ENCODE results near the gene FAM184A. TPM values are rescaled to one million over a fixed set of nuclear protein-coding genes. Genes with fewer than 3 reads are reported as not detected.
A peak's percentile ranks its signal among the peaks of the same experiment; 100 is the strongest.

Gene FAM184A
- total and polyA plus RNA-seq, 9 of the 15 experiments (the other 6 are each of a cell fraction or from before 2014, with no cell fraction given) = 6.4 to 18.7 (median 13.1) TPM

DNA sequence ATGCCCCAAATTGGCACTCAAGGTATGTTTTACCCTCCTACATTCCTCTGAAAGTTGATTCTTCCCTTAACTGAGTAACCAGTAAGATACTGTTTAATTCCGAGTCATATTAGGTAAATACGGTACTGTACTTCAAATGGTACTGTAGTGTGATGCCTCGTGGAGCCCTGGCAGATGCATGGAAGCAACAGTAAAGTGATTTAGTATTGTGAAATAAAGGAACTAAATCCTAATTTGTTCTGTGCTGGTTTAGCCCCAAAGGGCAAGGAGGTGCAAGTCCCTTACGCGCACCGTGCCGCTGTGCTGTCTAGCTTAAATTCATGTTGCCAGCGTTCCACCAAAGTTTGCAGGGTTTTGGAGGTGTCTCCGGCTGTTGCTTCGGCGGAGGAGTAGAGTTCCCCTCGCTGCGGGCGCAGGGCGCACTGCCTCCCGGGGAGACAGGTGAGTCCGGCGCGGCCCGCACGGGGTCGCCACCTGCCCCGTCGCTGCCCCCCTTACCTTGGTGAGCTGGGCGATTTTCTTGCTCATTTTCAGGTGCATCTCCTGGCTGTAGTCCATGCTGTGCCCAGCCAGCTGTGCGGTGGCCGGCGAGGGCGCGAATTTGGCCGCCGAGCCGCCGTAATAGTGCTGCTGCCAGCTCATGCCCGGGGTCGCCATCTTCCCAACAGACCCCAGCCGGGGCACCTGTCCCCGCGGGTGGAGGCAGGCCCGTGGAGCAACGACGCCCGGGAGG lies 655 bp downstream of the FAM184A start (continued):
- TF ChIP-seq FOXP1 (CRISPR knock-in tag; IDR thresholded peaks at IDR 0.05) (no peak; the same call in 1 of the 2 replicates), ZNF311 (CRISPR knock-in tag; IDR thresholded peaks at IDR 0.05) (no peak), NFIX (CRISPR knock-in tag; IDR thresholded peaks at IDR 0.05; ENCODE audit: low read depth) (no peak), SMARCC2 (IDR thresholded peaks at IDR 0.05; ENCODE audit: low read depth) (0 out of 2 replicates have a peak, but pooled peaks have one; percentile 17), MECOM (CRISPR knock-in tag; IDR thresholded peaks at IDR 0.05) (no peak), PHF21A (IDR thresholded peaks at IDR 0.05; ENCODE audit: borderline replicate concordance, low read depth) (no peak), ZBTB7A (IDR thresholded peaks at IDR 0.05; ENCODE audit: borderline replicate concordance, control insufficient read depth, low read depth, low read length) (no peak), E2F3 (CRISPR knock-in tag; IDR thresholded peaks at IDR 0.05) (peak; percentile 18; the same call in 1 of the 2 replicates), ZNF589 (CRISPR knock-in tag; IDR thresholded peaks at IDR 0.05; ENCODE audit: low read depth) (no peak), NCOA1 (IDR thresholded peaks at IDR 0.05; ENCODE audit: low read depth) (no peak), RBBP5 (IDR thresholded peaks at IDR 0.05; ENCODE audit: borderline replicate concordance, insufficient read depth, low read length, poor library complexity, severe bottlenecking) (peak; percentile 55), CEBPG (CRISPR knock-in tag; IDR thresholded peaks at IDR 0.05) (peak; percentile 37; the same call in 1 of the 2 replicates), CEBPG (tag; conservative IDR thresholded peaks at IDR 0.05 in 1 of 2, IDR thresholded peaks at IDR 0.05 in 1 of 2) (peak; percentile 27 to 53; a peak in 1 of 4 replicates), SMARCA4 (IDR thresholded peaks at IDR 0.05) (peak; percentile 36; the same call in 1 of the 2 replicates)
- TF ChIP-seq, protein P1, sequence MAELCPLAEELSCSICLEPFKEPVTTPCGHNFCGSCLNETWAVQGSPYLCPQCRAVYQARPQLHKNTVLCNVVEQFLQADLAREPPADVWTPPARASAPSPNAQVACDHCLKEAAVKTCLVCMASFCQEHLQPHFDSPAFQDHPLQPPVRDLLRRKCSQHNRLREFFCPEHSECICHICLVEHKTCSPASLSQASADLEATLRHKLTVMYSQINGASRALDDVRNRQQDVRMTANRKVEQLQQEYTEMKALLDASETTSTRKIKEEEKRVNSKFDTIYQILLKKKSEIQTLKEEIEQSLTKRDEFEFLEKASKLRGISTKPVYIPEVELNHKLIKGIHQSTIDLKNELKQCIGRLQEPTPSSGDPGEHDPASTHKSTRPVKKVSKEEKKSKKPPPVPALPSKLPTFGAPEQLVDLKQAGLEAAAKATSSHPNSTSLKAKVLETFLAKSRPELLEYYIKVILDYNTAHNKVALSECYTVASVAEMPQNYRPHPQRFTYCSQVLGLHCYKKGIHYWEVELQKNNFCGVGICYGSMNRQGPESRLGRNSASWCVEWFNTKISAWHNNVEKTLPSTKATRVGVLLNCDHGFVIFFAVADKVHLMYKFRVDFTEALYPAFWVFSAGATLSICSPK (IDR thresholded peaks at IDR 0.05; ENCODE audit: borderline replicate concordance) = no peak
- TF ChIP-seq, protein P2, sequence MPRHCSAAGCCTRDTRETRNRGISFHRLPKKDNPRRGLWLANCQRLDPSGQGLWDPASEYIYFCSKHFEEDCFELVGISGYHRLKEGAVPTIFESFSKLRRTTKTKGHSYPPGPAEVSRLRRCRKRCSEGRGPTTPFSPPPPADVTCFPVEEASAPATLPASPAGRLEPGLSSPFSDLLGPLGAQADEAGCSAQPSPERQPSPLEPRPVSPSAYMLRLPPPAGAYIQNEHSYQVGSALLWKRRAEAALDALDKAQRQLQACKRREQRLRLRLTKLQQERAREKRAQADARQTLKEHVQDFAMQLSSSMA (CRISPR knock-in tag; IDR thresholded peaks at IDR 0.05) = no peak
- TF ChIP-seq, protein P3, sequence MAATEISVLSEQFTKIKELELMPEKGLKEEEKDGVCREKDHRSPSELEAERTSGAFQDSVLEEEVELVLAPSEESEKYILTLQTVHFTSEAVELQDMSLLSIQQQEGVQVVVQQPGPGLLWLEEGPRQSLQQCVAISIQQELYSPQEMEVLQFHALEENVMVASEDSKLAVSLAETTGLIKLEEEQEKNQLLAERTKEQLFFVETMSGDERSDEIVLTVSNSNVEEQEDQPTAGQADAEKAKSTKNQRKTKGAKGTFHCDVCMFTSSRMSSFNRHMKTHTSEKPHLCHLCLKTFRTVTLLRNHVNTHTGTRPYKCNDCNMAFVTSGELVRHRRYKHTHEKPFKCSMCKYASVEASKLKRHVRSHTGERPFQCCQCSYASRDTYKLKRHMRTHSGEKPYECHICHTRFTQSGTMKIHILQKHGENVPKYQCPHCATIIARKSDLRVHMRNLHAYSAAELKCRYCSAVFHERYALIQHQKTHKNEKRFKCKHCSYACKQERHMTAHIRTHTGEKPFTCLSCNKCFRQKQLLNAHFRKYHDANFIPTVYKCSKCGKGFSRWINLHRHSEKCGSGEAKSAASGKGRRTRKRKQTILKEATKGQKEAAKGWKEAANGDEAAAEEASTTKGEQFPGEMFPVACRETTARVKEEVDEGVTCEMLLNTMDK (IDR thresholded peaks at IDR 0.05; ENCODE audit: borderline replicate concordance, insufficient read depth, low read depth, low read length, poor library complexity, severe bottlenecking) = peak; percentile 90
- TF ChIP-seq, protein P4, sequence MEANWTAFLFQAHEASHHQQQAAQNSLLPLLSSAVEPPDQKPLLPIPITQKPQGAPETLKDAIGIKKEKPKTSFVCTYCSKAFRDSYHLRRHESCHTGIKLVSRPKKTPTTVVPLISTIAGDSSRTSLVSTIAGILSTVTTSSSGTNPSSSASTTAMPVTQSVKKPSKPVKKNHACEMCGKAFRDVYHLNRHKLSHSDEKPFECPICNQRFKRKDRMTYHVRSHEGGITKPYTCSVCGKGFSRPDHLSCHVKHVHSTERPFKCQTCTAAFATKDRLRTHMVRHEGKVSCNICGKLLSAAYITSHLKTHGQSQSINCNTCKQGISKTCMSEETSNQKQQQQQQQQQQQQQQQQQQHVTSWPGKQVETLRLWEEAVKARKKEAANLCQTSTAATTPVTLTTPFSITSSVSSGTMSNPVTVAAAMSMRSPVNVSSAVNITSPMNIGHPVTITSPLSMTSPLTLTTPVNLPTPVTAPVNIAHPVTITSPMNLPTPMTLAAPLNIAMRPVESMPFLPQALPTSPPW (CRISPR knock-in tag; IDR thresholded peaks at IDR 0.05) = peak; percentile 35; the same call in 1 of the 2 replicates
- TF ChIP-seq, protein P5, sequence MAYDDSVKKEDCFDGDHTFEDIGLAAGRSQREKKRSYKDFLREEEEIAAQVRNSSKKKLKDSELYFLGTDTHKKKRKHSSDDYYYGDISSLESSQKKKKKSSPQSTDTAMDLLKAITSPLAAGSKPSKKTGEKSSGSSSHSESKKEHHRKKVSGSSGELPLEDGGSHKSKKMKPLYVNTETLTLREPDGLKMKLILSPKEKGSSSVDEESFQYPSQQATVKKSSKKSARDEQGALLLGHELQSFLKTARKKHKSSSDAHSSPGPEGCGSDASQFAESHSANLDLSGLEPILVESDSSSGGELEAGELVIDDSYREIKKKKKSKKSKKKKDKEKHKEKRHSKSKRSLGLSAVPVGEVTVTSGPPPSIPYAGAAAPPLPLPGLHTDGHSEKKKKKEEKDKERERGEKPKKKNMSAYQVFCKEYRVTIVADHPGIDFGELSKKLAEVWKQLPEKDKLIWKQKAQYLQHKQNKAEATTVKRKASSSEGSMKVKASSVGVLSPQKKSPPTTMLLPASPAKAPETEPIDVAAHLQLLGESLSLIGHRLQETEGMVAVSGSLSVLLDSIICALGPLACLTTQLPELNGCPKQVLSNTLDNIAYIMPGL (CRISPR knock-in tag; IDR thresholded peaks at IDR 0.05) = no peak

All from K562 (cell line).